ENCODE data around the gene NEIL3.
A peak's percentile ranks its signal among the peaks of the same experiment; 100 is the strongest.

- TF ChIP-seq CTCF (IDR thresholded peaks at IDR 0.05 in 2 of 3, conservative IDR thresholded peaks at IDR 0.05 in 1 of 3; ENCODE audit: borderline replicate concordance in 1 of 3, insufficient read depth in 1 of 3, low read depth in 2 of 3, low read length in 2 of 3) (no peak), POLR2A (IDR thresholded peaks at IDR 0.05; ENCODE audit: borderline replicate concordance, extremely low read depth, insufficient read depth, insufficient read length) (peak; percentile 42)
Observed at GRCh38 chr4:177309522-177310371, at the start of gene NEIL3.

Measured in HCT116 (cell line).